GM21576 (cell line): ENCODE data around the gene DRC7.

Source experiments
- ATAC-seq: cut with Tn5 transposase; IDR thresholded peaks from one replicate; pipeline ENCODE4 v1.9.1; 2021; ENCODE audit warnings: mild to moderate bottlenecking, moderate library complexity; ENCODE audit not compliant: unreplicated experiment

The DRC7 gene

DNA sequence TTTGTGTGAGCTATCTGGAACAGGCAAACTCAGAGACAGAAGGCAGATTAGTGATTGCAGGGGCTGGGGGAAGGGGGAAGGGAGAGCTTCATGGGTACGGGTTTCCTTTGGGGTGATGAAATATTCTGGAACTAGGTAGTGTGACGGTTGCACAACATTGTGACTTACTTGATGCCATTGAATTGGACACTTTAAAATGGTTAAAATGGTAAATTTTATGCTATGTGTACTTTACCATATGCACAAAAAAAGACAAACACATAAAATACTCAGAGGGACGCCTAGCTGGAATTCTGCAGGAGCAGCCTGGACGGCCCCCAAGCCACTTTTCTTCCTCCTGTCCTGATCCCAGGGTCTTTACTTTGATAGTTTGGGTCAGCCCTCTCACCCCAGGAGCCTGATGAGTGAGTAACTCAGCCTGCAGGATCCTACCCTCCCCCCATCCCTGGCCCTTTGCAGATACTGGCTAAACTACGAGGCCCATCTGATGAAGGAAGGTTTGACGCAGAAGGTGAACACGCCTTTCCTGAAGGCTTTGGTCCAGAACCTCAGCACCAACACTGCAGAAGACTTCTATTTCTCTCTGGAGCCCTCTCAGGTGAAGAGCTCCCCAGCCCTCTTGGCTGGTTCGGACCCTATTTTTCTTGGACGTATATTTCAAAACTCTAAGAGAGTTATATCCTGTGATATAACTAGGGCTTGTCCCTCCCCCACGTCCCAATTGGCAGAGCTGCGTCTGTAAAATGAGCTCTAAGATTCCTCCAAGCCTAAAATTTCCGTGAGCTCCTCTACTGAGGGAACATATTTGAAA, 18.7 kb upstream of the DRC7 start:
- ATAC-seq = no peak

DNA sequence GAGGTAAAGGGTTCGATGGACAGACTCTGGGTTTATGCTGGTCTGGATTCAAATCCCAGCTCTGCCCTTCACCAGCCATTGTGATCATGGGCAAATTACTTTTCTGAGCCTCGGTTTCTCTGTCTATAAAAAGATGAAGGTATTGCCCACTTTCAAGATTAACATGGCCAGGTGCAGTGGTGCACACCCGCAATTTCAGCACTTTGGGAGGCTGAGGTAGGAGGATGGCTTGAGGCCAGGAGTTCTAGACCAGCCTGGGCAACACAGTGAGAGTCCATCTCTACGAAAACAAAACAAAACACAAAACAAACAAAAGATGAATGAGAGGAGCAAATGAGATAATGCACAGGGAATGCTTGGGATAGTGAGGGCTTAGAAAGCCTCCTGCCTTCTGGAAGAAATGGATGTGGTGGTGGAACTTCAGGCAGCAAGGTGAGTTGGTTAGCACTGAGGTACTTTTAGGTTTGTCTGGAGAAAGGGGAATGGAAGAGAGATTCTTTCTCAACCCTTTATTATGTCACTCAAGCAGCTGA, 18.0 kb upstream of the DRC7 start:
- no peak for ATAC-seq

DNA sequence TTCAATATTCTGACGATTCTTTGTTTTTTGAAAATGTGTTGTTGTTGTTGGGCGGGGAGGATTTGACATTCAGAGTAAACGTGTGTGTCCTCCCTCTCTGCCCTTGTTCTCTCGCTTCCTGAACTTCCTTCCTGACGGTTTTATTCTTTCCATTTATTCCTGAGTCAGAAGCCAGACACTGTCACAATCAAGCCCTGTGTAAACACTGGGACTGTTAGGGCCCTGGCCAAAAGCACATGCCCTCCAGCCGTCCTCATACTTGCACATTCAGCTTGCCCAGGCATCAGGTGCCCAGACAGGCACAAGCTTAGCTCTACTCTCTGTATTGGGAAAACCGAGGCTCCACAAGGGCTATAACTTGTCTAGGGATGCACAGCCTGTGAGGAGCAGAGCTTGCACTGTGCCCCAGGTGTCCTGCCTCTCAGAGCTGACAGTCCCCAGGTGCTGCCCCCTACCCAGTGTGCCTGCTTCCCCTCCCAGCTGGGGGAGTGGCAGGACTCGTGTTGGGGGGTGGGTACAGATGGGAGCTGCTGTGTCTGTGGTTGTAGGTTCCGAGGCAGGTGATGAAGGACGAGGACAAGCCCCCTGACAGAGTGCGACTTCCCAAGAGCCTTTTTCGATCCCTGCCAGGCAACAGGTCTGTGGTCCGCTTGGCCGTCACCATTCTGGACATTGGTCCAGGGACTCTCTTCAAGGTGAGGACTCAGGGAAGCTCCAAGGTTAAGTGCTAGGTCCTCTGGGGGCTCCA, 16.8 kb upstream of the DRC7 start:
- no peak for ATAC-seq

DNA sequence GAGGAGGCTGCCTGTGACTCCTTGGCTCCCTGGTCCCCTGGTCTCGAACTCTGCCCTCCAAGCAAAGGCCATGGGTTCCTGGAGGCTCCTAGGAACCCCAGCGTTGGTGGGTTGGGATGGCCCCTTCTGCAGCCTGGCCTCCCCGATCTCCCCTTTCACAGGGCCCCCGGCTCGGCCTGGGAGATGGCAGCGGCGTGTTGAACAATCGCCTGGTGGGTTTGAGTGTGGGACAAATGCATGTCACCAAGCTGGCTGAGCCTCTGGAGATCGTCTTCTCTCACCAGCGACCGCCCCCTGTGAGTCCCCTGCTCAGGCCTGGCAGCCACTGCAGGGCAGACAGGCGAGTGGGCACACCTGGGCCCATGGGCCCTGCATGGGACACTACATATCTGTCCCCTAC, 15.6 kb upstream of the DRC7 start:
- no peak for ATAC-seq

DNA sequence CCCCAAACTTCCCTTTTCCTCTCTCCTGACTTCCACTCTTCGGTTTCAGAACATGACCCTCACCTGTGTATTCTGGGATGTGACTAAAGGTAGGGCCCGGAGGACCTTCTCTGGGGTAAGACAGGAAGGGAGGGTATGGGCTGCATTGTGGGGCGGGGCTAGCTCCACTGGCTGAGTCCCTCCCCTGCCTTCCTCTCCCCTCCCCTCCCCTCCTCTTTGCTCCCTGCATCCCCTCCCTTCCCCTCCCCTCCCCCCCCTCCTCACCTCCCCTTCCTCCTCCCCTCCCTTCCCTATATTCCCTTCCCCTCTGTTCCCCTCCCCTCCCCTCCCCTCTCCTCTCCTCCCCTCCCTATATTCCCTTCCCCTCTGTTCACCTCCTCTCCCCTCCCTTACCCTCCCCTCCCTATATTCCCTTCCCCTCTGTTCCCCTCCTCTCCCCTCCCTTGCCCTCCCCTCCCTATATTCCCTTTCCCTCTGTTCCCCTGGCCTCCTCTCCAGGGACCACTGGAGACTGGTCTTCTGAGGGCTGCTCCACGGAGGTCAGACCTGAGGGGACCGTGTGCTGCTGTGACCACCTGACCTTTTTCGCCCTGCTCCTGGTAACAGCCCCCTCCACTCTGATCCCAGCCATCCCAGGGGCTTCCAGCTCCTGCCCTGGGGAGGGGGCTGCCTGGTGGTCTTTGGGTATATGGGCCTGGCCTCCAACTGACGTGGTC, 14.7 kb upstream of the DRC7 start:
- no peak for ATAC-seq

DNA sequence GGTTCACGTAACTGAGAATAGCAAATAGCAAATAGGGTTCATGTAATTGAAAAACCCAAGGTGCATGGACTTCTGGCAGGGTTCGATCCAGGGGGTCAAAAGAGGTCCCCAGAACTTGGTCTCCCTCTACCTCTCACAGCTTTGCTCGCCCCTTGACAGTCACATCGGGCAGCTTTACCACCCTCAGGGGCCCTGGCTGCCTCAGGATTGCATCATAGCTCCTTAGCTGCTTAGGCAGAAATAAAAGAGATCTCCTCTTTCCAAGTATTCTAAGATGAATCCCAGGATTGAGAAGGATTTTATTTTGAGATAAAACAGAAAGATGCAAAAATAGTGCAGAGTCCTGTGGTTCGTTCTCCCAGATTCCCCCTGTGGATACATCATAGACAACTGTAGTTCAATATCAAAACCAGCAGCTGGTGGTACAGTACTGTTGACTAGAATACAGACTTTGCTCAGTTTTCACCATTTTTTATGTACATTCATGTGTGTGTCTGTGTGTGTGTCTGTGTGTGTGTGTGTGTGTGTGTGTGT, 13.7 kb upstream of the DRC7 start:
- ATAC-seq = no peak

DNA sequence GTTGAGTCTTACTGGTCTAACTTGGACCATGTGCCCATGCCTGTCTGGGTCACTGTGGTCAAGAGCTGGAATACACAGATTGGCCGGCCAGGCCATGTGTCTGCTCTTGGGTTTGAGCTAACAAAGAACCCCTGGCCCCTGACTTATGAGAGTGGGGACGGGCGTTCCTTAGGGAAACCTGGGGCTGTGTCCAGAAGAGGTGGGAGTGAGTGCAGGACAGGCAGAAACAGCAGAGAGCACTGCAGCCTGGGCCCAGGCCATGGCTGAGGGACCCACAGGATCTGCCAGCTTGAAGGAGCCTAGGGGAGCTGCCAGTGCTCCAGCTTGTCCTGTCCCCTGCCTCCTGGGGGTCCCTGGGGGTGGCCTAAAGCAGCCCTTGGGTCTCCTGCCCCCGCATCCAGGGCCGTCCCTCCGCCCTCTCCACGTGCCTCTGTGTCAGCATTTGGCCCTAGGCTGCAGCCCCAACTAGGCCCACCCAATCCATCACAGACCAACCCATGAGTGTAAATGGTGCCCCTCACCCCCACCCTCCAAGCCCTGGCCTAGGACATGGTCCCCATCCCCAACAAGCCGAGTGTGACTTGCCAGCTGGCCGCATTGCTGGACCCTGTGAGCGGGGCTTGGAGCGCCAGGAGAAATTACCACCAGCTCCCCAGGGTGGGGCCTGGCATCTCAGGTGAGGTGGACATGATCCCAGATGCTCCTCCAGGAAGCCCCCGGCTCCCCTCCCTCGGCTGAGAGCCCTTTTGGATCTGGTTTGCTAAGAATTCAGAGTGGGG, 12.5 kb upstream of the DRC7 start:
- no peak for ATAC-seq

DNA sequence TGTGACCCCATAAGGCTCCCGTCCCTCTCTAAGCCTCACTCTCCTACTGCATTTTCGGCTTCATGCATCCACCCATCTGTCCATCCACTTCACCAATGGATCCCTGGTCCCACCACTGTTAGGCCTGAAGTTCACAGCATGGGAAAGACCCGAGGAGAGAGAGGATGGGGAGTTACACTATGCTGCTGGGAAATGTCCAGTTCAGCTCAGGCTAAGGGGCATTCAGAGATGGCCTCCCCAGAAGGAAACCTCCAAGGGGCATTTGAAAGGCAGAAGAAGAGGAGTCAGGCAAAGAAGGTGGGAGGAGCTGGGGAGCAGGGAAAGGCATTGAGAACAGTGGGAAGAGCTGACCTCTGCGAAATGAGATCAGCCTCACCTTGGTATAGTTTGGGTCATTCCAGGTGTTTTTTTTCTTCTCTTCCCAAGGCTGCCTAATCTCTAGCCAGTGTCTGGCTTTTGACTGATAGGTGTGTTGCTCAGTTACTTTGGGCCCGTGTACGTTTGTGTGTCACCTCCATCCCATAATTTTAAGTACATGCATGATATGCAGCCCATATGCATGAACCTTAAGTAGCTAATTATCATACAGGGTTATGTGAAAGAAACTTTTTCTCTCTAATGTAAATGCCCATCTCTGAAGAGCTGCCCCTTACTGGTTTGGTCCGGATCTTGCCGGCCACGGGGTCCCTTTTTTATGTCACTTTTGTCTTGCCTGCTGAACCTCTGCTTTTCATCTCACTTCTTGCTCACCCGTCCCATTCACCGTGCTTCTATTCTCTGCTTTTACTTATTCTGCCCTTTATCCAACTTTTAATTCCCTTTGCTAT, 11.6 kb upstream of the DRC7 start:
- no peak for ATAC-seq

DNA sequence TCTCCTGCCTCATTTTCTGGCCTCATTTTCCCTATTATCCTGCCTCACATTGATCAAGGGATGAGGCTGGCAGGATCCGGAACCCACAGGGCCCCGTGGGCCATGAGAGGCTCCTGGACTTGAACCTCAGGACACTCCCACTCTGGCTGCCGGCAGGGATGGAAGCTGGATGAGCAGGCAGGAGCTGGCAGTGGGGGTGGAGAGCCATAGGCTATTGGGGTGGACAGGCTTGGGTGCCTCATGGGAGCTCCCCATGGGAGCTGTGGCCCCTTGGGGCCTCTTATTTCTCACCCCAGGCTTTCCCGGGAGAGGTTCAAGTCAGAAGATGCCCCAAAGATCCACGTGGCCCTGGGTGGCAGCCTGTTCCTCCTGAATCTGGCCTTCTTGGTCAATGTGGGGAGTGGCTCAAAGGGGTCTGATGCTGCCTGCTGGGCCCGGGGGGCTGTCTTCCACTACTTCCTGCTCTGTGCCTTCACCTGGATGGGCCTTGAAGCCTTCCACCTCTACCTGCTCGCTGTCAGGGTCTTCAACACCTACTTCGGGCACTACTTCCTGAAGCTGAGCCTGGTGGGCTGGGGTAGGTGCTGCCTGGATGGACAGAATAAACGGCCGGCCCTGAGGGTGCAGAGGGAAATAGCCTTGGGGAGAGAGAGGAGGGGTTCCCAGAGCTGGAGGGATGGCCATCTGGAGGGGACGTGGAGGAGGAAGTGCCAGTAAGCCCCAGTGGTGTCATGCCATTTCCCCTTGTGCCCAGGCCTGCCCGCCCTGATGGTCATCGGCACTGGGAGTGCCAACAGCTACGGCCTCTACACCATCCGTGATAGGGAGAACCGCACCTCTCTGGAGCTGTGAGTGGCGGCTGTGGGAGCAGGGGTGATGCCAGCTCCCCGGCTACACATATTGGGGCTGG, 10.7 kb upstream of the DRC7 start:
- ATAC-seq = no peak

DNA sequence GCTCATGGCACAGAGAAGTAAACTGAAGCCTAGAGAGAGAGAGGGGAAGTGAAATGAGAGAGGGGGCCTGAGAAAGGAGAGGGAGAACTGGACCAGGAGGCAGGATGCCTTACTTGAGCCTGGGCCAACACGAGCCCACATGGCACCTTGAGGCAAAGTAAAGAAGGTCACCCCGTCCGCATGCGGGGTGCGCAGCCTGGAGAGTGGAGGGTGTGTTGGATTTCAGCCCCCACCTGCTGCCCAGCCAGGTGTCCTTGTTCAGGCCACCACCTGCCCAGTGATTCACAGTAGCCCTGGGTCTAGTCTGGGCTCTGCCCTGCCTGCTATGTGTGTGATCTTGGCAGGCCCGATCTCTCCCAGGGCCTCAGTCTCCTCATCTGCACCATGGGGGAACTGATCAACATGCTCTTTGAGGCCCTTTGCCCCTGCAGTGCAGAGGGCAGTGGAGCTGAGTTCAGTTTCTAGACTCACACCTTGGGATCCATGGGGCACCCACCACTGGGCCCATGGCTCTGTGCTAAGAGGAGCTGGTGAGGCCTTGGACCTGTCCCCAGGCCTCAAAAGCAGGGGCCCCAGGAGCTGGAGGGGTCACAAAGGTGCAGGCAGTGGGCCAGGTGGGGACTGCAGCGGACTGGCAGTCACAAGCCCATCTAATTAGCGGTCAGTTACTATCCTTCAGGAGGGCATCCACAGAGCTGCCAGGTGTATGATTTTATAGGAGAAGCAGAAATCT, 9.8 kb upstream of the DRC7 start:
- no peak for ATAC-seq

DNA sequence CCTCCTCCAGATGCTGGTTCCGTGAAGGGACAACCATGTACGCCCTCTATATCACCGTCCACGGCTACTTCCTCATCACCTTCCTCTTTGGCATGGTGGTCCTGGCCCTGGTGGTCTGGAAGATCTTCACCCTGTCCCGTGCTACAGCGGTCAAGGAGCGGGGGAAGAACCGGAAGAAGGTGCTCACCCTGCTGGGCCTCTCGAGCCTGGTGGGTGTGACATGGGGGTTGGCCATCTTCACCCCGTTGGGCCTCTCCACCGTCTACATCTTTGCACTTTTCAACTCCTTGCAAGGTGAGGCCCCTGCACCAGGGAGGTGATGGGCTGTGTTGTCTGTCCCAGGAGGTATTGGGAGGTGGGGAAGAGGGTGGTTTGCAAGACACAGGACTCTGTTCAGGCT, 9.0 kb upstream of the DRC7 start:
- ATAC-seq = no peak

DNA sequence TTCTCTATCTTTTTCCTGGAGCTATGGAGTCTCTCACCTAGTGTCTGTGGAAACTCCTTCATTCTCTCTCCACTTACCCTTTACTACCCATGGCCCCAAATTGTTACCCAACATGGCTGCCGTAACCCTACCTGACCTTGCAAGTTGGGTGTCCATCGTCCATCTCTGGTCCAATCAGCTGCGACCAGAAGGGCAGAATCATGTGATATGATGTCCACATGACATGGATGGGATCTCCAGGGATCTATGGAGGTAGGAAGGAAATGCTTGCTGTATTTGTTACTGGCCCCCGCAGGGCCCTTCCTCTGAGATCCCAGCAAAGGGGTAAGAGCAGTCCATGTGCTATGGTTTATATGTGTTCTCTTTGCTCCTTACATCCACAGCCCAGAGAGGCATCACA, 8.0 kb upstream of the DRC7 start:
- no peak for ATAC-seq

DNA sequence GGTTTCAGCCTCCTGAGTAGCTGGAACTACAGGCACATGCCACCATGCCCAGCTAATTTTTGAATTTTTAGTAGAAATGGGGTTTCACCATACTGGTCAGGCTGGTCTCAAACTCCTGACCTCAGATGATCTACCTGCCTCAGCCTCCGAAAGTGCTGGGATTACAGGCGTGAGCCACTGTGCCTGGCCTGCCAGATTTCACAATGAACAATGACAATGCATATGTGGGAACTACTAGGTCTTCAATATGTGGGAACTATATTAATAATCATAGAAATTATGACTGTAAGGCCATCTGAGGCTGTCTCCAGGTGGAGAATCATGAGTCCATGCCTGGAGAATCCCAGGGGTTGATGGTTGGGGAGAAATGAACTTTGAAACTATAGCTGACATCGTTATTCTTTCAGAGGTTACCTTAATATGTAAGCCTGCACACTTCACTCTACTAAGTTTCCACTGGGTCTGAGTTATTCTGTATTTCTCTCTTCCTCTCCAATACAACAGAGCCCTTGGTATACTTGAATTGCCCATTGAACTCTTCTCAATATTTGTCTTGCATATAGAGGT, 7.2 kb upstream of the DRC7 start:
- no peak for ATAC-seq

DNA sequence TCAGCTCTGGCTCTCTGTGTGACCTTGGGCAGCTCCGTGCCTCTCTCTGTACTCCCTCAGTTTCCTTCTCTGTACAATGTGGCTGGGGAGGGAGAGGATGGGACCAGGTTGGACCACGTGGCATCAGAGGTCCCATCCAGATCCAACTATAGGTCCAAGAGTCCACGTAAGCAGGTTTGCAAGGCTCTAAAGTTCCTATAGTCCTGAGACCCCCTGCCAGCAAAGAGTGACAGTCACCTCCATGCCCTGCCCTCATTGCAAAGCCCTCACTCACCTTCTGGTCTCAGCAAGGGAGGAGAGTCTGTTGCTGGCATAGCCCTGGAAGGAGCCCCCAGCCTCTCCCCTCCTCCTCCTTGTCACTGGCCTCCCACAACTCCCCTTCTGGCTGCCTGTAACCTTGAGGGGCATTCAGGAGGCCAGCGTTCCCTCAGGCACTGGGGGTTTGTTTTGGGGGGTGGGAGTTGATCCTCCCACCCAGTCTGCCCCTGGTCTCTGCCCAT, 6.1 kb upstream of the DRC7 start:
- no peak for ATAC-seq

DNA sequence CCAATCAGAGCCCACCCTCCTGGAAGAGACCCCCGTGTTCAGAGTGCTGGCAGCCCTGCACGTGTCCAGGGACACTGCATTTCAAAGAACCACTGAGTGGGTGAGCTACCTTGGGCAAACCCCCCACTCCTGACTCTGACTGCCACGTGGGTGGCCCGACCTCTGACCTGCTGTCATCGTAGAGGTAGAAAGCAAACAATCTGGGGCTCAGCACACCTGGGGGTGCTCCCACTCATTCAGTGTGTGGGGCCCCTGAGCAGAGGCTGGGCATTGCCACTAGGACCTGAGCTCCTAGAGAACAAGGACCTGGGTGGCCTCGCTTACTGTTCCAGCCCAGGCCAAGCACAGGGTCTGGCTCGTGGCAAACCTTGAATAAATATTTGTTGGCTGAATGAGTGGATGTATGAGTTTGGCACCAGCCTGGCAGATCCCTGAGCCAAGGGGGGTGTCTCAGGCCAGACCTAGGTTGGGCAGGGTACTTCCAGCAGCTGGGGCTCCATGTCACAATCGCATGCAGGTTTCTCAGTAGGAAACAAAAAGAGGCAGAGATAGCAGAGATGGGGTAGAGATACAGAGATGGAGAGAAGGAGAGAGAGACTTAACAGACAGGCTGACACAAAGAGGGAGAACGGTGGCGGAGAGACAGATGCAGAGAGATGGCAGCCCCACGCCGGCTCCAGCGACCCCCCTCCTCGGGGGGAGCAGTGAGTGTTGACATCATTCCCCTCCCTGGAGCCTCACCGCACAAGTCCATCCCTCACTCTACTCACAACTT, 5.4 kb upstream of the DRC7 start:
- ATAC-seq = no peak

DNA sequence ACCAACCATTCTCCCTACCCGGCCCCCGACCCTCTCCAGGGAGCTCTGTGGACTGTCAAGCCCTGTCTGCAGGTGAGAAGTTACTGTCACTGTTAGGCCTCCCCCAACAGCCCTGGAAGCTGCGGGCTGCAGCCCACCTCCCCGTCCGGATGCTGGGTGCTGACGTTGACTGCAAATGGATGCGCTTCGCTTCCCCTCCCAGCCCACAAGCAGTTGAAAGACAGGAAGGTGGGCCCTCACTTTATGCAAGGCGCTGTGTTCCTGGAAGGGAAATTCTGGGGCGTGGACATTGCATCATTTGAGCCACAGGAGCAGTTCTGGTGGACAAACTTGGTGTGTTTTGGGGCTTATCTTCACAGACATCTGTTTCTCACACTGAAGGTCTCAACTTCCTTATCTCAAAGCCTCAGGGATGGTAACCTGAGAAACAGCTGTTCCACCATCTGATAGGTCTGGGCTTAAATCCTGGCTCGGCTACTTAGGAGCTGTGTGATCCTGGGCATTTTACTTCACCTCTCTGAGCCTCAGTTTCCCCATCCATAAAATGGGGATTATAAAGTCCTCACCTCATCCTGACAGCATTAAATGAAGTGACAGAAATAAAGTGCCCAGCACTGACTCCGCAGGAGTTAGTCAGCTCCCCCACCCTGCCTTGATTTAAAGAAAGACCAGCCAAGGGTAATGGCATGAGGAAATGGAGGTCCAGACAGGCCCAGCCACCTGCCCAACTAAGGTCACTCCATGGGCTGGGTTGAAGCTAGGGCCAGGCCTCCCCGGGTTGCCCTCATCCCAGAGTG, 4.6 kb upstream of the DRC7 start:
- peak; percentile 59 for ATAC-seq
